GM19455 (cell line): ENCODE measurements around the gene ASTL.
"Not testable (repeated sequence)": the region's sequence is repeated elsewhere in the genome, so short reads cannot be mapped to it uniquely, and the experiment has no call there.

Source experiments
- ATAC-seq: cut with Tn5 transposase; IDR thresholded peaks from one replicate; pipeline ENCODE4 v1.9.1; 2021; ENCODE audit not compliant: unreplicated experiment

The ASTL gene

DNA sequence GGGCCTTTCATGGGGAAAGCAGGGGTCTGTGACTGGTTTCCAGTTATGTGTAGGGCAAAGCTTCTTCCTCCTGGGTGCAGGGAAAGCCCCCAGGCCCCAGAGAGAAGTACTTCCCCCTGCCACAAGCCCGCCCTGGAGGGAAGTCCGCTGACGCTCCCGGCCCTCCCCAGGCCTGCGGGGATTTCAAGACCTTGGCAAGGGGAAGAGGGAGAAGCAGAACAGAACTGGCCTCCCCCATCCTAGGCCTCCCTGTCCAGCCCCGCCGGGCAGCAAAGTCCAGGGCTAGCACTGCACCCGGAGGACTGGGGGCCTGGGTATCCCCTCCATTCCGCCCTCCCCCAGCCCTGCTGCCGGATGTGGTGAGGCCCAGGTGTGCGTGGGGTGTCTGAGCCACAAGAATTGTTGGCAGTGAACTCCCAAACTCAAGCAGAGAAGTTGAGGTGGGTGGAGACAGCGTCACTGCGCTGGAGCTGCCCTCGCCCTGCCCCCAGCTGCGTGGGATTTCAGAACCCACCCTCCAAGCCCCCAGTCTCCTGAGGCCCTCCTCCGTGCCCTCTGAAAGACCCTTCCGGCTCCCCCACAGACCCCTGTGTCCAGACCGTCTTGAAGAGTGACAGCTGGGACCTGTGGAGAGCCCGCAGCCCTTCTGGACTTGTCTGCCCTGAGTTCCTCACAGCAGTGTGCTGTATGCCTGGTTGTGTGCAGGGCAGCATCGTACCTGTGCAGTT, 8.0 kb upstream of the ASTL start:
- peak; percentile 33 for ATAC-seq

DNA sequence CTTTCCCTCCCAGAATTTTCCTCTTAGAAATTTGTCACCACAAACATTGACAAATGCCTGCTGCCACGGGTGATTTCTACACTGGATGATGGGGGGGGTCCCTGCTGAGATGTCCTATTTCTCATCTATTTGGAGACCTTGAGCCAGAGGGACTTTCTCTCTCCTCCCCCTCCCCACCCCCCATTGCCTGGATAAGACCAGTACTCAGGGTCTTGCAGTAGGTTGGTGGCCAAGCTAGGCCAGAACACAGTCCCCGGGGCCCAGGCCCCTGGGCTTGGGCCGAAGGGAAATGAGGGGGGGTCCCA, 7.5 kb upstream of the ASTL start:
- no peak for ATAC-seq

DNA sequence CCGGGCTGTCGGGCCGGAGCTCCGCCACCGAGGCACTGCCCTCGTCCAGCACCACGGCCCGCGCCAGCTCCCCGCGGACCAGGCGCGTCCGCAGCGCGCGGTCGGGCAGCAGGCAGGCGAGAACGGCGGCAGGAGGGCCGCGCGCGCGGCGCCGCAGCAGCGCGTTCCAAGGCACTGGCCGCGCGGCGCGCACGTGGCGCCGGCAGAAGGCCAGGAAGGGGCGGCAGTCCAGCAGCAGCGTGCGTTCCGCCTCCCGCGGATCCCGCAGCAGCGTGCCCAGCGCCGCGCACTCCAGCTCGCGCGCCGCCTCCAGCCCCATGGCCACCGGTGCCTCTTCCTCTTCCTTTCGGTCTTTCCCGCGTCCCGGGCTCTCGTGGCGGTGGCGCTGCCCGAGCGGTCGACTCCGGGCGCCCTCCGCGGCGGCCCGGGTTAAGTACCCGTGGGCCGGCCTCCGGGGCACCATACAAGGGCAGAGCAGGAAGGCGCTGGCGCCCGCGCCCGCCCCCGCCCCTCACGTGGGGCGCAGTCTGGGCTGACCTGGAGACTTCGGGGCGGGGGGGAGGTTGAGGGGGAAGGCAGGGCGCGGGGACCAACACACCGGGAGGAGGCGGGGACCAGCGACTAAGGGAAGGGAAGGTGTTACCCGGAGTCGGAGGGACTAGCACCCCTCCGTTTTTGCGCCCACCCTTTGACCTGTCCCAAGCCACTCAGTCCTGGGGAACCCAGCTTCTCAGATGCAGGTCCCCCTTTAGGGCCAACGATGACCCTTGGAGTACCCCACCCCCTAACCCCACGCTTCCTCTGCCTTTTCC, 6.9 kb upstream of the ASTL start, which contains the start of gene DUSP2:
DUSP2 (minus strand) TSS at position 405 of the 812 bp plus-strand sequence; CDS start at position 319, 86 bp downstream.
- ATAC-seq = peak; percentile 50

DNA sequence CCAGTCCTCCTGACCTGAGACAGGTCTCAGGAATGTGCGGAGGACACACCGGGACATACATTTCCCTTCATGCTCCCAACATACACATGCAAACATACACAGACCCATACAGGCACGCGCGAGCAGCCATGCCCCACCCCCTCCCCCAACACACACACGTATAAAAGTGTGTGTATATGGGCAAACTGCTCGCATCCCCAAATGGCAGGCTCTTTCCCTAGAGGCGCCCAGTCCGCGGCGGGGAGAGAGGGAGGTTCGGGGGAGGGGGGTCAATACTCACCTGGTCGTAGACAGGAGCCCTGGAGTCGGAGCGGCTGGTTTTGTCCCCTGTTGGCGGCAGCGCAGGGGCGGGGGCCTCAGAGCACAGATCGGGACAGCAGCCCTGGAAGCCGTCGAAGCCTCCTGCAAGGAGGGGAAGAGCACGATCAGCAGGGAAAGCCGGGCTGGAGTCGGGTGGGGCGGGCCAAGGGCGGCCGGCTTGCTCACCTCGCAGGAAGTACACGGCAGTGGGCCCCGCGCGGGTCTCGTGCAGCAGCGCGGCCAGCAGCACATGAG, 6.3 kb upstream of the ASTL start:
- no peak for ATAC-seq

DNA sequence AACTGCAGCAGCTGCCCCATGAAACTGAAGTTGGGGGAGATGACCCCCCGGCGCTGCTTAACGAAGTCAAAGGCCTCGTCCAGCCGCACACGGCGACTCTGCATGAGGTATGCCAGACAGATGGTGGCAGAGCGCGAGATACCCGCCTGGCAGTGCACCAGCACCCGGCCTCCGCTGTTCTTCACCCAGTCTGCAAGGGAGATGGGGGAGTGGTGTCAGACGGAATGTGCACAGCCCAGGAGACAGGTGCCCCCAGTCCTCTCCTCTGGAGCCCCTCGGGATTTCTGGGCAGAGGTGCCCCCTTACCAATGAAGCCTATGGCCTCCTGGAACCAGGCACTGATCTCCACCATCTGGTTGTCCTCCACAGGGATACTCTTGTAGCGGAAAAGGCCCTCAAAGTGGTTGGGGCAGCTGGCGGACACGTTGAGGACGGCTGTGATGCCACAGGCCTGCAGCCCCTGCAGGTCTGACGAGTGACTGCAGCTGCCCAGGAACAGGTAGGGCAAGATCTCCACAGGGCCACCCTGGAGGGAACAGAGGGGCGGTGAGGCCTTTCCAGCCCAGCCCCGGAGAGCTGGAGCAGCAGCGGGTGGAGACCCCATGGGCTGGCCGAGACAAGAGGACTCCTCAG, 5.7 kb upstream of the ASTL start:
- no peak for ATAC-seq

DNA sequence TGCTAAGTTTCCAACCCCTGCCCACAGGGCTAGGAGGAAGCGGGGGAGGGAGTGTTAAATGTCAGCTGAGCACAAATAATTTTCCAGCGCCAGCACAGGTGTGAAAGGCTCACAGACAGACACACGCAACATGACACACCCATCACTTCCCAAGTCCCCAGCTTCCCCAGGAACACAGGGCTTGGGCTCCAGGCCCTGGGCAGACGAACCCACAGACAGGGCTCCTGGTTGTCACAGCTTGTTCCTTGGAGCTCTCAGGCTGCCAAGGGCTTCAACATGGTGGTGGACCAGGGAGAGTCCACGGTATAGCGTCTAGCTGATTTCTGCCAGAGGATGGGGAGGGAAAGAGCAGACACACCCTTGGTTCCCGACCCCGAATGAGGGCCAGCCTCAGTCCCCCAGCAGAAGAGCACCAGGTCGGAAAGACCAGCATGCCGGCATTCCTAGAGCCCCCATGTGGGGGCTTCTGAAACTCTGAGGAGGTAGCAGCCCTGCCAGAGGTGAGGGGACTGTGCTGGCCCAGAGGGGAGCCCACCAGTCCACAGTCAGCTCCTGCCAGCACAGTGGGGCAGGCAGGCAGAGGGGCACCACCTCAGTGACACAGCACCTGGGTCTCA, 5.0 kb upstream of the ASTL start:
- no peak for ATAC-seq

DNA sequence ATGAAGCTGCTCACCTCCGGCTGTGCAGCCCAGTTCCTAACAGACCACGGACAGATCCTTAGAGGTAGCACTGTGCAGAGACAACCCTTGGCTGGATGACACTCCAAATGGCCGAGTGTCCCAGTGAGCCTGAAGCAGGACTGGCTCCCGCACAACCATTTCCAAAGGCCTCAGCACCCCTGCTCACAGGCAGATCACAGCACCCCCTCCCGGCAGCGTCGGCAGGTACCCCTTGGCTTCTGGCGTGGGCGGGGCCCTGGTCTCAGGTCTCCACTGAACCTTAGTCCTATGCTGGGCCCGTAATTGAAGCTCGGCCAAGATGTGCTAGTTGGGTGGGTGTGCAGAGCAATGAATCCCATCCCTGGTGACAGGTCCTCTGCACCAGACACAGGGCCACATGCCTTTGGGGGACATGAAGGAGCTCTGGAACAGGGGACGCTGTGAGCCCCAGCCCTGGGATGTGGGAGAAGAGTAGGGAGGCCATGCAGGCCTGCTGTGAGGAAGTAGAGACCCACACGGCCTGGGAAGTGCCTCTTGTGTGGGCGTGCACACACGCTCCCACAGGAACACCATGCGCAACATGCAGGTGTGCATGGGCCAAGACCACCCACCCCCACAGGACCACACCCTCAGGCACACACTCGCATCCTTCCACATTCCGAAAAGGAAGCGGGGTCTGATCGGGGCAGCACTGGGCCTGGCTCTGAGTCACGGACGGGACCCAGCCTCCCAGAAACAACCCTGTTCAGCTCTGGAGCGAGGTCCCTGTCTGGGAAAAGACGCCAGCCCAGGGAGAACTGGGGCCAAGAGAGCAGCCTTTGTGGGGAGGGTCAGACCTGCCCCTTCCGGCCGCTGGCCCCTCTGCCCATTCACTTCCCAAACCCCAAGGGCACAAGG, 4.2 kb upstream of the ASTL start:
- ATAC-seq = no peak

DNA sequence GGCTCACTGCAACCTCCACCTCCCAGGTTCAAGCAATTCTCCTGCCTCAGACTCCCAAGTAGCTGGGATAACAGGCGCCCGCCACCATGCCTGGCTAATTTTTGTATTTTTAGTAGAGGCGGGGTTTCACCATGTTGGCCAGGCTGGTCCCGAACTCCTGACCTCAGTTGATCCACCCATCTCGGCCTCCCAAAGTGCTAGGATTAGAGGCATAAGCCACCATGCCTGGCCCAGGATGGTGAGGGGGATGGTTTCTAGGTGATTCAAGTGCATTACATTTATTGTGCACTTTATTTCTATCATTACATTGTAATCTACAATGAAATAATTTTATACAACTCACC, 3.3 kb upstream of the ASTL start:
- not testable (repeated sequence) for ATAC-seq

DNA sequence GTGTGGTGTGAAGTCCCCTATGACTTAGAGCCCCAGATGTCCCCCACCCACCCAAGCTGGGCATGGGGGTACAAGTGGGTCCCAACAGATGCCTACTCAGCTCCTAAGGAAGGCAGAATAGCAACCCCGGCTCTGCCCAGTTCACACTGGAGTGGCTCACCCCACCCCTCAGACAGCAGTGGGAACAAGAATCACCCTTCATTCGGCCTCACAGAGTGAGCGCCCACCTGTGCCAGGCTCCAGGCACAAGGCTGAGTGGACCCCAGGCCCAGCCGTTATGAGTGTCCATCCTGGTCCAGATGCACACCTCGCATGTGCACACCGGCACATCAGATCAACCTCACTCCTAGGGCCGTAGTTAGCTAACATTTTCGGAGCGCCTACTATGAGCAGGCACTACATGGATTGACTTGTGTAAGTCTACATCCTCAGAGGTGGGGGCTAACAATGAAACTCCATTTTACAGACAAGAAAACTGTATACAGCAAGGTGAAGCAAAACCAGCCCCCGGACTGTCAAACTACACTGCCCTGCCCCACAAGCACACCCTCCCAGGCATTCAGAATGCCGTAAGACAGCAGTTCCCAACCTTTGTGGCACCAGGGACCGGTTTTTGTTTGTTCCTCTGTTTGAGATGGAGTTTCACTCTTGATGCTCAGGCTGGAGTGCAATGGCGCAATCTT, 2.8 kb upstream of the ASTL start:
- ATAC-seq = no peak

DNA sequence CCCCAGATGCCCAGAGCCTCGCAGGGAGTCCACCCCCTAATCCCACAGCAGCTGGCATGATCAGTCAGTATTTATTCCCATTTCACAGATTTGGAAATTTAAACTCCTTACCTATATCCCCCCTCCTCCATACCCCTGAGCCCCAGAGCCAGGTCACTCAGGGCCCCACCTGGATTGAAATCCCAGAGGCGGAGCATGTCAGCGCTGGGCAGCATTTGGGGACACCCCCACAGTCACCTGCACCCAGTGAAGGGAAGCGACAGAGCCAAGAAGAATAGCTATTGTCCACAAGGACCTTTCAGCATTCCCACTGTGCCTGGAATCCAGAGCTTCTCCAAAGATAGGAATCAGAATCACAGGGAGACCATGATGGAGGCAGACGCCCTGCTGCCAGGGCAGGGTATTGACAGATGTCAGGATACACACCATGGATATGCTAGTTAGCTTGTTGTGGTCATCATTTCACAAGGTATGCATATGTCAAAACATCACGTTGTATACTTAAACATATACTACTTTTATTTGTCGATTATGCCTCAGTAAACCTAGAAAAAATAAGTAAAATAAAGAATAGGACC, 968 bp upstream of the ASTL start:
- ATAC-seq = no peak

DNA sequence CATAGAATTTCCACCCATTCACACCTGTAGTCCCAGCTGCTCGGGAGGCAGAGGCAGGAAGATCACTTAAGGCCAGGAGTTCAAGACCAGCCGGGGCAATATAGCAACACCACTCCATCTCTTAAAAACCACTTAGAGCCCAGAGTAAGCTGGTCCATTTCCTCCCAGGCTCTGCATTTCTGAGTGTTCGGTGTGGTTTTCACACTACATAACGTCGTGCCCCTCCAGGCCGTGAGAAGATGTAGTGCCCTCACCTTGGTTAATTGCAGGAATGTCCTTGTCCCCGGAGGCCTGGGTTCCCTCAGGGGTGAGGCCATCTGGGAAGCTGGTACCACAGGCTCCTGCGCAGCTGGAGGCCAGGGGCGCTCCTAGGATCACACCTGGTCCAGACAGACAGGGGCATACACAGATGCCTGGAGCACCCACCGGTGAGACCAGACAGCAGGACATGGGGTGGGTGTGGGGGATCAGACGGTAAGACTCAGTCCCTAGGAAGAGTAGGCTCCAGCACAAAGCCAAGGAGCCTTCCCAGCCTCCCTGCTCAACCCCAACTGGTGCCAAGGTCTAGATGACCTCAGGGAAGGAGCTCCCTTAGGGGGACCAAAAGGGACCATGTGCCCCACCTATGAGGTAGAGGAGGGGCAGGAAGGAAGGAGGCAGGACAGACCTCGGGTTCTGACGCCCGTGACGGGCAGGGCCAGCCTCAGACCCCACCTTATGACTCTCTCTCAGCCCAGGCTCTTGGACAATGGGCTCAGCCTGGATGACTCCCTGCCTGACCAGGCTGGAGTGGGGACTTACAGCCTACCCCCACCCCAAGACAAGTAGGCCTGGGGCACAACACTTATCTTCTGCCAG, 752 bp downstream of the ASTL start:
- no peak for ATAC-seq

DNA sequence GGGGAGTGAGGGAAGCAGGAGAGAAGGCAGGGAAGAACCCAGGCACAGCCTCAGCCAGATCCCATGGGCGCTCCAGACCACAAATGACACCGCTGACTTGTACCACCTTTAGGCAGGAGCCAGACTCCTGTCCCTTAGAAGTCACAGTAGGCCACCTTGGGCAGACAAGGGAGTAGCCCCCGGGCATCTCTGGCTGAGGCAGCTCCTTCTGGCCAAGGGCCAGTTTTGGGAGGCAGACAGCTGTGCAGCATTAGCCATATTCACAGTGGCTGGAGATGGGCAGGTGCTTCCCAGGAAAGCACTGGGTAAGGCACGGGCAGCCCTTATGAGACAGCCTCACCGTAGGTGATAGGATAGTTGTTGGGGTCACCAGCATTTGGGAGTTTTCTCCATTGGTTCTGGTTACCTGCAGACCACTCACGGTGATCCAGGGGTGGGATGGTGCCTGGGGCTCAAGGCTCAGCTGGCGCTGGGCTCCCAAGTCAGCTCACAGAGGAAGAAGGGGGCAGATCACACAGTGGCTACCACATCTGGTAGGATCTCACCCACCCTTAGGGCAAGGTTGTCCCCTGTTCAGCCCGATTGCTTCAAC, 2.1 kb downstream of the ASTL start:
- no peak for ATAC-seq

DNA sequence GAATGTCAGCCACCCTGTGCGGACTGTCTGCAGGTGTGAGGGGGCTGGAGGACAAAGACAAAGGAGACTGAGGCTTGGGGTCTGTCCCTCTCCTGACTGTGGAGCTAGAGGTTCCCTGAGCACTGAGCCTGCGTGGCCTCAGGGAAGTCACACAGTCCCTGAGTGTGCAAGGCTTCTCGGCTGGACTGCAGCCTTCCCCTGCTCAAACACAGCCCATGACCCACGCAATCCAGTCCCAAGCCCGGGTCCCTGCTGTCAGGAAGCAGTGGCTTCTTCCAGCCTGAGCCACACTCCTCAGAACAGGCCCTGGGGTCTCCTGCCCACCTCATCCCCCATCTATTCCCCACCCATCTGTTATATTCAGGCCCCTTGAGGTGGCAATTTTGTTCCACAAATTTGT, 2.7 kb downstream of the ASTL start:
- no peak for ATAC-seq

DNA sequence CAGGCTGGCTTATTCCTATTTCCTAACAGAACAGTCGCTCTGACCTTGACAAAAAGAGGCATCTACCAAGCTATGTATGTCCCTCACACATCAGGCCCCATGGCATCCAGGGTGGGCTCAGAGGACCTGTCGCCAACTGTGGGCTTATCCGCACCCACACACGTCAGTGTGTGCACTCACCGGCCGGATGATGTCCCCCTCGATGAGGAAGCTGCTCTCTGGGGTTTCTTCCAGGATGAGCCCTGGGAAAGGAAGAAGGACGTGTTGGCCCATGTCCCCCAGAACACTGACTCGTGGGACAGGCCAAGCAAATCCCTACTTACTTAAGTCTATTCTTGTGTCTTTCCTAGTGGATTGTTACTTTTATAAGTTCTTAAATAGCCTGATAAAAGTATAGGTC, 3.1 kb downstream of the ASTL start:
- ATAC-seq = no peak

DNA sequence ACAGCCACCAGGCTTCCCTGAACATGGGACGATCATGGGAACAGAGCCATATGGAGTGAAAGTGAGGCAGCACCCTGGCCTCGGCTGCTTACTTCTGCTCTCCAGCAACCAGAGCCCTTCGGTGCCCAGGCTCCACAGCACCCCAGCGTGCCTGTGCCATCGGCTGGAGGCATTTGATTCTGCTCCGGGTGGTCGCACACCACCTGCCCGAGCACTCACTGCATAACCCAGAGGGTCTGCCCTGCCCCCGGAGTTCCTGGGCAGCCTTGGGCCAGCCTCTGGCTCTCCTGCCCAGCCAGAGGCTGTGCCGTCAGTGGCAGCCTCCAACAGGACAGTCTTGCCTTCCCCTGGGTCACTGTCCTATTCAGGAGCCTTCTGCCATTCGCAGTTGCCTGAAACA, 3.9 kb downstream of the ASTL start:
- ATAC-seq = no peak

DNA sequence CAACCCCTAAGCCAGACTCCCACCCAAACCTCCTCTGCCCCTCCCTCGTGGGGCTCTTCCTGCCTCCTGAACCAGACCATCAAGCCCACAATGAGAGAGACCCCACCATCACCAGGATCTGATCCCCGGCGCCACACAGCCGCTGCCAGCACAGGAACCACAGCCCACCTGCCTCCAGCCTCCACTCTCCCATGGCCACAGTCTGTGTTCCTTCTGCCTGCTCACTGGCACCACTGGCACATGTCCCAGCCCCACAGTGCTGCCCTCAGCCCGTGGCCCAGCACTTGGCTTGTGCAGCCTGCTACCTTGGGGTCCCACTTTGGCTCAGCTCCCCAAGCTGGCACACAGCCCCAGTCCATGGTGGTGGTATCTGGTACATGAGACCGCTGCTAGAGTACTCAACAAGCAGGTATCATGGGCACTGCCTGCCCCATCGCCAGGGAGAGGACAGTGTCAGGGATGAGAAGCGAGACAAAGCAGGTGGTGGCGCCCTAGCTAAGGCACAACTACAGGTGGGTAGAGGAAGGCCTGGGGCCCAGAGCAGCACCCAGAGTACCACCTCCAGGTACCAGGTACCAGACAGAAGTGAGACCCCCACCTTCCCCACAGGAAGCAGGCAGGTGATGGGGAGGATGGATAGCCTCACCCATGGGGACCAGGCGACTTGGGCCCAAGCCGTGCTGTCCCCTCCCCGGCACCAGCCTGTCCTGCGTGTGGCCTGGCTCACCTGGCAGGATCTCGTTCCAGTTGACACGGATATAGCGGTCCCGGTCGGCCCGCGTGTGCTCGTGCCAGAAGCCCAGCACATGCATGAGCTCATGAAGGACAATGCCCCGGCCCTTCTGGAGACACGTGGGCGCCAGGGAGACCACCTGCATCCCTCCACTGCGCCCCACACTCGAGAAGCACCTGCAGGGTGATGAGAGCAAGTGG, 6.2 kb downstream of the ASTL start:
- no peak for ATAC-seq

DNA sequence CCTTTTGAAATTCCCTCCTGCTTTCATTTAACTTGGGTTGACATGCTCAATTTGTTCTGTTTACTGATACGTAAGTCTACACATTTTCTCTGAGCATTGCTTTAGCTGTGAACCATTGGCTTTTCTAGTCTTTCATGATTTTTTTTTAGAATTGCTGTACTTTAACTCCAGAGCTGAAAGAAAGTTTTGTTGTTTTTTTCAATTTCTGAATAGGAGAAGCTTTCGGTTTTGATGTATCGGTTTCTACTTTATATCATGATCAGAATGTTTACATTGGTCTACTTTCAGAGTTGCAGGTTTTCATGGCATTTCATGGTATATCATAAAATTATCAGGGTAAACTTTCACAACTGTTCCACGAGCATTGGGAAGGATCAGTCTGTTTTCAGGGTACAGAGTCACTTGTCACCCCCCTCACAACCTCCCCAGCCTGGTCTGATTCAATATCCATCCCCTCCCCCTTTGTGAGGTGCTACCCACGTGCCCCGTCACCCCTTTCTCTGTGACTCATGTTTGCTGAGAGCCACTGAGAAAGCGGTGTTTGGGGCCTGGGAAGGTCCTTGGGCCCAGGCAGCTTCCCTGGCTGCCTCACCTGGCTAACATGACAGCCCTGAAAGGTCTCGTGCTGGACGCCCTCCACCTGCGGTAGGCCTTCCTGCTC, 7.0 kb downstream of the ASTL start:
- no peak for ATAC-seq
